Esophagus squamous epithelium (tissue), 5 donors: ENCODE measurements around the gene PDIA2. TPM values are rescaled to one million over a fixed set of nuclear protein-coding genes. Genes with fewer than 3 reads are reported as not detected.

Source experiments
- DNase-seq: peaks from one replicate; lab custom pipeline; 2025; lab: John Stamatoyannopoulos, UW
- H3K27ac ChIP-seq, 4 donors: fragments of 200-600 bp; sonication (generic); one replicate each; pipeline ENCODE4 v1.5.1; 2016 to 2019; ENCODE audit warnings: mild to moderate bottlenecking in 1 of 4
- H3K27me3 ChIP-seq, 4 donors: fragments of 200-600 bp; sonication (generic); 1 replicate in 3 of 4; 2 replicates in 1 of 4; pipeline versions ENCODE4 v1.5.1 to v1.6.0; 2017 to 2021; ENCODE audit warnings: antibody characterized with exemption in 1 of 4
- H3K36me3 ChIP-seq, 3 donors: fragments of 200-600 bp; sonication (generic); one replicate each; pipeline ENCODE4 v1.5.1; 2016 to 2019
- H3K4me1 ChIP-seq, 3 donors: fragments of 200-600 bp; sonication (generic); one replicate each; pipeline ENCODE4 v1.5.1; 2017 to 2019
- H3K4me3 ChIP-seq, 4 donors: fragments of 200-600 bp; sonication (generic); 1 replicate in 3 of 4; 2 replicates in 1 of 4; pipeline ENCODE4 v1.5.1; 2016 to 2019; ENCODE audit warnings: mild to moderate bottlenecking in 2 of 4, moderate library complexity in 1 of 4
- H3K9me3 ChIP-seq, 3 donors: fragments of 200-600 bp; sonication (generic); one replicate each; pipeline ENCODE4 v1.5.1; 2016 to 2019
- CTCF ChIP-seq, 6 experiments: fragments of 450-650 bp in 4 of 6; fragments of 200-600 bp in 2 of 6; sonication (generic) in 2 of 6; IDR thresholded peaks; one replicate each; pipeline ENCODE4 v1.5.1; 2016 to 2019; ENCODE audit warnings: antibody characterized with exemption in 6 of 6, mild to moderate bottlenecking in 4 of 6, moderate library complexity in 4 of 6
- POLR2A ChIP-seq, 4 donors: fragments of 450-650 bp; IDR thresholded peaks; one replicate each; pipeline ENCODE4 v1.6.1; 2017; ENCODE audit warnings: antibody characterized with exemption in 4 of 4, mild to moderate bottlenecking in 4 of 4, moderate library complexity in 3 of 4
- WGBS, 2 donors: methylation state at CpG; one replicate each; pipeline ENCODE4 v1.1.5; 2018; 5-methylcytosine and 5-hydroxymethylcytosine counted together
- intact Hi-C: fragments of 100-400 bp; cut with DNase I; formaldehyde crosslinking; loops from one replicate; pipeline ENCODE4 v1.15.0; 2022
- total RNA-seq, 4 donors: library from RNA; depleted of rRNA; stranded (reverse); fragments of >200 nt; gene quantifications; one replicate each; pipeline ENCODE4 v1.1.0, GENCODE V29; 2016
- donor health status: DM: yes; HTN: yes; CAD: no.

The PDIA2 gene
- total RNA-seq, 4 donors from 2014 or later, result not detected

- Histone ChIP-seq H3K4me1 (no peaks in the 10 kb centered on the region), H3K9me3 (no peaks in the 10 kb centered on the region), H3K27ac (no peak overlapping the region), H3K27me3 (no peaks in the 10 kb centered on the region), H3K4me3 (no peak overlapping the region), H3K36me3 (peaks cover 0 to 60% (median 19%) of the 10 kb centered on the region in 3 donors)
- no peak for DNase-seq
- intact Hi-C loops, result no loop called here
- no peak for TF ChIP-seq CTCF (IDR thresholded peaks at IDR 0.05)
- TF ChIP-seq POLR2A (IDR thresholded peaks at IDR 0.05), result no peak
- WGBS, 2 donors, result 93% methylated on average over 11 of the region's 19 CpGs; no CpG with 5 or more reads in 1 of the 2 donors
Measured at GRCh38 chr16:316741-317464, 33.9 kb downstream of the PDIA2 start.

GRCh38 chr16:317583-317982, 34.6 kb downstream of the PDIA2 start:
- Histone ChIP-seq H3K4me1 (no peaks in the 10 kb centered on the region), H3K27ac (no peak overlapping the region), H3K4me3 (no peak overlapping the region), H3K9me3 (no peaks in the 10 kb centered on the region), H3K36me3 (peaks cover 0 to 60% (median 19%) of the 10 kb centered on the region in 3 donors), H3K27me3 (no peaks in the 10 kb centered on the region)
- no peak for DNase-seq
- TF ChIP-seq POLR2A (IDR thresholded peaks at IDR 0.05) (no peak), CTCF (IDR thresholded peaks at IDR 0.05) (no peak)
- 91 to 93% methylated on average over 5 of the region's 5 CpGs for WGBS, 2 donors
- intact Hi-C loops, result no loop called here

- TF ChIP-seq CTCF (IDR thresholded peaks at IDR 0.05) (no peak), POLR2A (IDR thresholded peaks at IDR 0.05) (no peak)
- no peaks in the 10 kb centered on the region for H3K9me3 ChIP-seq
- no peaks in the 10 kb centered on the region for H3K27me3 ChIP-seq
- no peak for DNase-seq
- peaks cover 0 to under 1% (median 0%) of the 10 kb centered on the region in 3 donors for H3K4me1 ChIP-seq
- H3K4me3 ChIP-seq, result no peak overlapping the region
- WGBS, 2 donors, result 87 to 93% methylated on average over 3 to 6 of the region's 22 CpGs
- no peak overlapping the region for H3K27ac ChIP-seq
- H3K36me3 ChIP-seq, result peaks cover 0 to 50% (median 12%) of the 10 kb centered on the region in 3 donors
- intact Hi-C loops, result no loop called here
Measured at GRCh38 chr16:318628-319027, 35.7 kb downstream of the PDIA2 start.

GRCh38 chr16:320206-320605, 37.2 kb downstream of the PDIA2 start:
- Histone ChIP-seq H3K4me1 (peaks cover 6 to 17% (median 12%) of the 10 kb centered on the region in 3 donors), H3K27ac (no peak overlapping the region), H3K36me3 (peaks cover 0 to 39% (median 4%) of the 10 kb centered on the region in 3 donors), H3K9me3 (no peaks in the 10 kb centered on the region), H3K4me3 (no peak overlapping the region), H3K27me3 (no peaks in the 10 kb centered on the region)
- 88 to 94% methylated on average over 5 of the region's 5 CpGs for WGBS, 2 donors
- intact Hi-C loops, result no loop called here
- TF ChIP-seq CTCF (IDR thresholded peaks at IDR 0.05) (no peak), POLR2A (IDR thresholded peaks at IDR 0.05) (no peak)
- no peak for DNase-seq

- Histone ChIP-seq H3K27ac (no peak overlapping the region), H3K27me3 (no peaks in the 10 kb centered on the region)
- WGBS, 2 donors, result 67 to 76% methylated on average over 7 to 9 of the region's 9 CpGs
Measured at GRCh38 chr16:321532-321931, 38.6 kb downstream of the PDIA2 start.

More at GRCh38 chr16:321532-321931, 38.6 kb downstream of the PDIA2 start:
- TF ChIP-seq POLR2A (IDR thresholded peaks at IDR 0.05), result no peak
- no peak for TF ChIP-seq CTCF (IDR thresholded peaks at IDR 0.05)
- Histone ChIP-seq H3K4me3 (no peak overlapping the region), H3K9me3 (no peaks in the 10 kb centered on the region), H3K4me1 (peaks cover 9 to 28% (median 14%) of the 10 kb centered on the region in 3 donors), H3K36me3 (peaks cover 0 to 43% (median 4%) of the 10 kb centered on the region in 3 donors)
- no peak for DNase-seq
- intact Hi-C loops, result no loop called here
